HEK293 (cell line): ENCODE results near the gene LRBA.

ENCODE experiments used
- CTCF ChIP-seq: fragments of 450-650 bp; formaldehyde crosslinking; IDR thresholded peaks from 2 replicates; pipeline ENCODE4 v1.5.1; 2016; ENCODE audit warnings: missing biosample characterization, missing genetic modification characterization
- ZNF140 ChIP-seq: fragments of 450-650 bp; formaldehyde crosslinking; IDR thresholded peaks from 2 replicates; pipeline ENCODE4 v1.5.1; 2016; ENCODE audit warnings: missing biosample characterization, missing genetic modification characterization
- ZNF501 ChIP-seq: fragments of 450-650 bp; formaldehyde crosslinking; IDR thresholded peaks from 2 replicates; pipeline ENCODE4 v1.5.1; 2016; ENCODE audit warnings: missing biosample characterization, missing genetic modification characterization
- ZNF629 ChIP-seq: fragments of 450-650 bp; formaldehyde crosslinking; IDR thresholded peaks from 2 replicates; pipeline ENCODE4 v1.5.1; 2017; ENCODE audit warnings: missing biosample characterization, missing genetic modification characterization
- TF ChIP-seq, protein P1 (sequence below): fragments of 450-650 bp; formaldehyde crosslinking; IDR thresholded peaks from 2 replicates; pipeline ENCODE4 v1.5.1; 2017; ENCODE audit warnings: missing biosample characterization, missing genetic modification characterization

GRCh38 chr4:150477869-150478268 lies 537.2 kb downstream of the LRBA start:
- TF ChIP-seq ZNF629 (tag by site-specific recombination) (no peak), CTCF (no peak), ZNF501 (tag by site-specific recombination) (no peak), ZNF140 (tag by site-specific recombination) (no peak)
- TF ChIP-seq, protein P1, sequence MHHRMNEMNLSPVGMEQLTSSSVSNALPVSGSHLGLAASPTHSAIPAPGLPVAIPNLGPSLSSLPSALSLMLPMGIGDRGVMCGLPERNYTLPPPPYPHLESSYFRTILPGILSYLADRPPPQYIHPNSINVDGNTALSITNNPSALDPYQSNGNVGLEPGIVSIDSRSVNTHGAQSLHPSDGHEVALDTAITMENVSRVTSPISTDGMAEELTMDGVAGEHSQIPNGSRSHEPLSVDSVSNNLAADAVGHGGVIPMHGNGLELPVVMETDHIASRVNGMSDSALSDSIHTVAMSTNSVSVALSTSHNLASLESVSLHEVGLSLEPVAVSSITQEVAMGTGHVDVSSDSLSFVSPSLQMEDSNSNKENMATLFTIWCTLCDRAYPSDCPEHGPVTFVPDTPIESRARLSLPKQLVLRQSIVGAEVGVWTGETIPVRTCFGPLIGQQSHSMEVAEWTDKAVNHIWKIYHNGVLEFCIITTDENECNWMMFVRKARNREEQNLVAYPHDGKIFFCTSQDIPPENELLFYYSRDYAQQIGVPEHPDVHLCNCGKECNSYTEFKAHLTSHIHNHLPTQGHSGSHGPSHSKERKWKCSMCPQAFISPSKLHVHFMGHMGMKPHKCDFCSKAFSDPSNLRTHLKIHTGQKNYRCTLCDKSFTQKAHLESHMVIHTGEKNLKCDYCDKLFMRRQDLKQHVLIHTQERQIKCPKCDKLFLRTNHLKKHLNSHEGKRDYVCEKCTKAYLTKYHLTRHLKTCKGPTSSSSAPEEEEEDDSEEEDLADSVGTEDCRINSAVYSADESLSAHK (tag by site-specific recombination), result no peak
